Measurements from ENCODE around the gene XCL1. TPM values are rescaled to one million over a fixed set of nuclear protein-coding genes. Genes with fewer than 3 reads are reported as not detected.

XCL1 gene
- total RNA-seq, 1 experiment from 2014 or later = 0.26 TPM

DNA sequence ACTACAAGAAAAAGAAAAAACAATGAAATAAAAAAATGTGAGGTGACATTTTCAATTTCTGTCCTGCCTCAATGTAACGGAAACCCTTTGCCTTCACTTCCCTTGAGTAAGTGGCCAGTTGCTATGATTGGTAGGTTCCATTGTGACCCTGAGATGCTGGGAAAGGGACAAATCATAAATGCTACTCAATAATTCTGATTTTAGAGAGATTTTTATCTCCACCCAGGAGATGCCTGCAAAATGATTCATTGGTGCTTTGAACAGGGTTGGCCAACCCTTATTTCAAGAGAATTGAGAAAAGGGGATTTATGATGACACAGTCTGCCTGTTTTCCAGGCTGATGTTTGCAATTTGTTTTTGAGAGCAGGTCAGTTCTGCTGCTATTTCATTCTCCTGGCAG, 22.5 kb downstream of the XCL1 start:
- no peak overlapping the region for H3K4me3 Mint-ChIP-seq
- no peaks in the 10 kb centered on the region for H3K9me3 ChIP-seq (ENCODE audit: control insufficient read depth, low read depth, low read length)
- H4K91ac ChIP-seq (ENCODE audit: insufficient read length, low read depth, low read length) = no peak overlapping the region
- no peak overlapping the region for H3K4me2 ChIP-seq (ENCODE audit: insufficient read depth, insufficient read length, low read length)
- no peak overlapping the region for H3K9ac ChIP-seq (ENCODE audit: extremely low read depth, insufficient read length, low read length)
- H3K23me2 ChIP-seq (ENCODE audit: insufficient read length, low read depth, low read length, poor library complexity, severe bottlenecking) = no peaks in the 10 kb centered on the region
- H2AK5ac ChIP-seq (ENCODE audit: insufficient read length, low read length) = no peak overlapping the region
- H4K20me1 ChIP-seq (ENCODE audit: control insufficient read depth, insufficient read depth, insufficient read length) = no peaks in the 10 kb centered on the region
- no peaks in the 10 kb centered on the region for H3K79me1 ChIP-seq (ENCODE audit: insufficient read depth, low read depth, low read length, poor library complexity, severe bottlenecking)
- no peaks in the 10 kb centered on the region for H3K4me1 ChIP-seq (ENCODE audit: insufficient read depth, low read length)
- H3K4me1 Mint-ChIP-seq = peaks cover 0 to 2% of the 10 kb centered on the region in 2 experiments; a peak in 1 of 4 replicates
- H3K36me3 Mint-ChIP-seq (ENCODE audit: insufficient read depth in 1 of 3, low read depth in 3 of 3) = no peaks in the 10 kb centered on the region
- no peak overlapping the region for H2BK15ac ChIP-seq (ENCODE audit: low read depth, low read length)
- no peaks in the 10 kb centered on the region for H3K27me3 Mint-ChIP-seq (ENCODE audit: low read depth)
- no peaks in the 10 kb centered on the region for H3K27me3 ChIP-seq (ENCODE audit: insufficient read depth, low read length)
- no peak overlapping the region for H2BK5ac ChIP-seq (ENCODE audit: insufficient read length, low read length)
- DNase-seq = no peak
- no peak overlapping the region for H4K5ac ChIP-seq (ENCODE audit: insufficient read length, low read depth, low read length)
- H3K79me2 ChIP-seq (ENCODE audit: insufficient read depth, low read length) = no peaks in the 10 kb centered on the region
- H3K4ac ChIP-seq (ENCODE audit: low read depth, low read length) = no peak overlapping the region
- H3T11ph ChIP-seq (ENCODE audit: low read length) = no peak overlapping the region
- TF ChIP-seq, protein P1, sequence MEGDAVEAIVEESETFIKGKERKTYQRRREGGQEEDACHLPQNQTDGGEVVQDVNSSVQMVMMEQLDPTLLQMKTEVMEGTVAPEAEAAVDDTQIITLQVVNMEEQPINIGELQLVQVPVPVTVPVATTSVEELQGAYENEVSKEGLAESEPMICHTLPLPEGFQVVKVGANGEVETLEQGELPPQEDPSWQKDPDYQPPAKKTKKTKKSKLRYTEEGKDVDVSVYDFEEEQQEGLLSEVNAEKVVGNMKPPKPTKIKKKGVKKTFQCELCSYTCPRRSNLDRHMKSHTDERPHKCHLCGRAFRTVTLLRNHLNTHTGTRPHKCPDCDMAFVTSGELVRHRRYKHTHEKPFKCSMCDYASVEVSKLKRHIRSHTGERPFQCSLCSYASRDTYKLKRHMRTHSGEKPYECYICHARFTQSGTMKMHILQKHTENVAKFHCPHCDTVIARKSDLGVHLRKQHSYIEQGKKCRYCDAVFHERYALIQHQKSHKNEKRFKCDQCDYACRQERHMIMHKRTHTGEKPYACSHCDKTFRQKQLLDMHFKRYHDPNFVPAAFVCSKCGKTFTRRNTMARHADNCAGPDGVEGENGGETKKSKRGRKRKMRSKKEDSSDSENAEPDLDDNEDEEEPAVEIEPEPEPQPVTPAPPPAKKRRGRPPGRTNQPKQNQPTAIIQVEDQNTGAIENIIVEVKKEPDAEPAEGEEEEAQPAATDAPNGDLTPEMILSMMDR (conservative IDR thresholded peaks at IDR 0.05) = no peak
- no peak overlapping the region for H2BK12ac ChIP-seq (ENCODE audit: insufficient read length, low read depth, low read length)
- no peak overlapping the region for H3K27ac Mint-ChIP-seq
- no peak overlapping the region for H3K14ac ChIP-seq (ENCODE audit: insufficient read depth, low read length)
- no peak overlapping the region for H2BK20ac ChIP-seq (ENCODE audit: low read depth, low read length, poor library complexity, severe bottlenecking)
- H3K23ac ChIP-seq (ENCODE audit: insufficient read length, low read depth, low read length) = no peak overlapping the region
- no peak overlapping the region for H3K56ac ChIP-seq (ENCODE audit: insufficient read length, low read depth, low read length)
- peaks cover 0 to 4% of the 10 kb centered on the region in 2 experiments; a peak in 1 of 5 replicates for H3K9me3 Mint-ChIP-seq
- no peak overlapping the region for H2AFZ ChIP-seq (ENCODE audit: low read length)
- H4K8ac ChIP-seq (replicated peaks; ENCODE audit: insufficient read length, low read depth, low read length) = no peak overlapping the region
- WGBS (ENCODE audit: extremely low coverage, insufficient read length, low lambda C conversion rate) = no CpG with 5 or more reads among the region's 1 CpG
- H3K27ac ChIP-seq (ENCODE audit: insufficient read length, low read depth, low read length) = no peak overlapping the region
- H2BK120ac ChIP-seq (ENCODE audit: low read depth, low read length, poor library complexity, severe bottlenecking) = no peak overlapping the region
- no peak overlapping the region for H3K18ac ChIP-seq (ENCODE audit: insufficient read length, low read depth, low read length)
